Transverse colon (tissue), 4 donors: ENCODE results near the gene LRRC4B. TPM values are rescaled to one million over a fixed set of nuclear protein-coding genes. Genes with fewer than 3 reads are reported as not detected.
A peak's percentile ranks its signal among the peaks of the same experiment; 100 is the strongest.

Source experiments
- DNase-seq: peaks from one replicate; pipeline ENCODE4 v3.0.0-alpha.2; 2019
- H3K27ac ChIP-seq, 4 donors: fragments of 200-600 bp; sonication (generic); 2 replicates each; pipeline ENCODE4 v1.5.1; 2016 to 2018; ENCODE audit warnings: inconsistent platforms in 4 of 4
- H3K27me3 ChIP-seq: fragments of 200-600 bp; sonication (generic); 2 replicates; pipeline ENCODE4 v1.5.1; 2017; ENCODE audit warnings: inconsistent platforms
- H3K36me3 ChIP-seq, 4 donors: fragments of 200-600 bp; sonication (generic); 2 replicates each; pipeline ENCODE4 v1.5.1; 2017 to 2019; ENCODE audit warnings: inconsistent platforms in 4 of 4
- H3K4me1 ChIP-seq, 4 donors: fragments of 200-600 bp; sonication (generic); 2 replicates each; pipeline ENCODE4 v1.5.1; 2017 to 2020; ENCODE audit warnings: inconsistent platforms in 4 of 4
- H3K4me3 ChIP-seq, 4 donors: fragments of 200-600 bp; sonication (generic); 1 replicate in 1 of 4; 2 replicates in 3 of 4; pipeline versions ENCODE4 v1.5.1 to v1.6.1; 2017 to 2019; ENCODE audit warnings: inconsistent platforms in 4 of 4
- H3K9me3 ChIP-seq, 2 donors: fragments of 200-600 bp; sonication (generic); 2 replicates each; pipeline ENCODE4 v1.5.1; 2017 to 2019; ENCODE audit warnings: inconsistent platforms in 2 of 2
- CTCF ChIP-seq, 5 experiments: fragments of 200-600 bp in 3 of 5; fragments of 450-650 bp in 2 of 5; sonication (generic) in 3 of 5; IDR thresholded peaks; 1 replicate in 2 of 5; 2 replicates in 3 of 5; pipeline ENCODE4 v1.5.1; 2016 to 2017; ENCODE audit warnings: antibody characterized with exemption in 5 of 5, inconsistent platforms in 3 of 5, mild to moderate bottlenecking in 2 of 5, moderate library complexity in 1 of 5
- EP300 ChIP-seq: sonication (generic); formaldehyde crosslinking; IDR thresholded peaks from one replicate; pipeline ENCODE4 v1.6.1; 2017; ENCODE audit warnings: antibody characterized with exemption, low read depth
- POLR2A ChIP-seq: fragments of 450-650 bp; IDR thresholded peaks from one replicate; pipeline ENCODE4 v1.6.1; 2016; ENCODE audit warnings: antibody characterized with exemption, mild to moderate bottlenecking, moderate library complexity
- POLR2AphosphoS5 ChIP-seq, 3 donors: sonication (generic); formaldehyde crosslinking; IDR thresholded peaks; one replicate each; pipeline ENCODE4 v1.6.1; 2016; ENCODE audit warnings: antibody characterized with exemption in 3 of 3
- WGBS, 2 donors: methylation state at CpG; one replicate each; pipeline ENCODE4 v1.1.5; 2018; ENCODE audit warnings: low coverage in 1 of 2; 5-methylcytosine and 5-hydroxymethylcytosine counted together
- in situ Hi-C, 4 donors: fragments of 200-750 bp; cut with MboI; loops; one replicate each; pipeline versions ENCODE4 v1.15.0 to v1.15.1; 2017; ENCODE audit warnings: low sequenced_read_pairs in 3 of 4, low pct_ligation_motif_present in 1 of 4, low pct_unique_long_range_greater_than_20kb in 1 of 4
- intact Hi-C: fragments of 100-400 bp; cut with DNase I; formaldehyde crosslinking; loops from one replicate; pipeline ENCODE4 v1.15.1; 2023; ENCODE audit warnings: low total_unique reads
- total RNA-seq, 4 donors: library from RNA; depleted of rRNA; stranded (reverse); fragments of >200 nt; gene quantifications; one replicate each; pipeline ENCODE4 v1.1.0, GENCODE V29; 2016

Gene LRRC4B
- total RNA-seq, 4 donors from 2014 or later, result 0.37 to 1.4 (median 0.91) TPM

GRCh38 chr19:50558039-50558438, 10.2 kb downstream of the LRRC4B start:
- Histone ChIP-seq H3K27ac (no peak overlapping the region), H3K4me3 (no peak overlapping the region), H3K9me3 (no peaks in the 10 kb centered on the region), H3K4me1 (peaks cover 6 to 15% (median 11%) of the 10 kb centered on the region in 4 donors), H3K27me3 (peaks cover 72% of the 10 kb centered on the region), H3K36me3 (no peaks in the 10 kb centered on the region)
- intact Hi-C loops, result no loop called here
- WGBS, 2 donors, result 89 to 93% methylated on average over 3 to 4 of the region's 4 CpGs
- in situ Hi-C loops, result no loop called here
- no peak for TF ChIP-seq EP300
- no peak for TF ChIP-seq POLR2A
- TF ChIP-seq POLR2AphosphoS5 (IDR thresholded peaks at IDR 0.05), result no peak
- TF ChIP-seq CTCF (IDR thresholded peaks at IDR 0.05), result no peak
- no peak for DNase-seq

- WGBS, 2 donors, result 22% methylated on average over 20 of the region's 20 CpGs; no CpG with 5 or more reads in 1 of the 2 donors
Observed at GRCh38 chr19:50557009-50557613, 11.1 kb downstream of the LRRC4B start.

GRCh38 chr19:50556282-50557008, 11.8 kb downstream of the LRRC4B start:
- TF ChIP-seq CTCF (IDR thresholded peaks at IDR 0.05), result peak; percentile 51 to 82 (median 76)
- no peak for TF ChIP-seq POLR2A
- TF ChIP-seq EP300, result no peak
- Histone ChIP-seq H3K27ac (no peak overlapping the region), H3K4me3 (peak overlapping the region in 3 of 4 donors; percentile 21 to 38 (median 31)), H3K4me1 (peaks cover 6 to 19% (median 11%) of the 10 kb centered on the region in 4 donors), H3K36me3 (no peaks in the 10 kb centered on the region), H3K9me3 (no peaks in the 10 kb centered on the region), H3K27me3 (peaks cover 72% of the 10 kb centered on the region)
- intact Hi-C loops, result no loop called here
- DNase-seq, result peak; percentile 71
- WGBS, 2 donors, result 1 to 6% methylated on average over 3 to 39 of the region's 39 CpGs
- in situ Hi-C loops, result no loop called here

More at GRCh38 chr19:50557009-50557613, 11.1 kb downstream of the LRRC4B start:
- H3K4me1 ChIP-seq, result peaks cover 6 to 15% (median 11%) of the 10 kb centered on the region in 4 donors
- H3K27me3 ChIP-seq, result peaks cover 72% of the 10 kb centered on the region
- H3K9me3 ChIP-seq, result no peaks in the 10 kb centered on the region
- intact Hi-C loops, result no loop called here
- H3K4me3 ChIP-seq, result peak overlapping the region in 1 of 4 donors; percentile 38
- no peaks in the 10 kb centered on the region for H3K36me3 ChIP-seq
- in situ Hi-C loops, result no loop called here
- H3K27ac ChIP-seq, result no peak overlapping the region
- TF ChIP-seq POLR2A, result no peak
- TF ChIP-seq POLR2AphosphoS5 (IDR thresholded peaks at IDR 0.05), result no peak
- TF ChIP-seq EP300, result no peak
- no peak for TF ChIP-seq CTCF (IDR thresholded peaks at IDR 0.05)
- DNase-seq, result no peak

GRCh38 chr19:50555450-50556281, 12.6 kb downstream of the LRRC4B start:
- peaks cover 76% of the 10 kb centered on the region for H3K27me3 ChIP-seq
- intact Hi-C loops, result no loop called here
- H3K4me3 ChIP-seq, result peak overlapping the region in 2 of 4 donors; percentile 21 to 38
- H3K9me3 ChIP-seq, result no peaks in the 10 kb centered on the region
- no peak for DNase-seq
- H3K27ac ChIP-seq, result no peak overlapping the region
- TF ChIP-seq CTCF (IDR thresholded peaks at IDR 0.05) (no peak), POLR2AphosphoS5 (IDR thresholded peaks at IDR 0.05) (no peak), POLR2A (no peak), EP300 (no peak)
- 26 to 34% methylated on average over 6 to 25 of the region's 28 CpGs for WGBS, 2 donors
- peaks cover 6 to 19% (median 11%) of the 10 kb centered on the region in 4 donors for H3K4me1 ChIP-seq
- H3K36me3 ChIP-seq, result no peaks in the 10 kb centered on the region
- in situ Hi-C loops, result no loop called here
